Stimulated activated CD4-positive, alpha-beta T cell treated with anti-CD3 and anti-CD28 coated beads, Interleukin-15, amount 100 ng/mL, for 1 hour (primary cell): ENCODE results near the gene TOB2.
A peak's percentile ranks its signal among the peaks of the same experiment; 100 is the strongest.
"Not testable (repeated sequence)": the region's sequence is repeated elsewhere in the genome, so short reads cannot be mapped to it uniquely, and the experiment has no call there.

Experiments
- DNase-seq, 2 donors: peaks; one replicate each; pipeline ENCODE4 v3.0.0-alpha.2; 2020; ENCODE audit warnings: low read depth in 1 of 2, low spot score in 1 of 2

Gene TOB2

DNA sequence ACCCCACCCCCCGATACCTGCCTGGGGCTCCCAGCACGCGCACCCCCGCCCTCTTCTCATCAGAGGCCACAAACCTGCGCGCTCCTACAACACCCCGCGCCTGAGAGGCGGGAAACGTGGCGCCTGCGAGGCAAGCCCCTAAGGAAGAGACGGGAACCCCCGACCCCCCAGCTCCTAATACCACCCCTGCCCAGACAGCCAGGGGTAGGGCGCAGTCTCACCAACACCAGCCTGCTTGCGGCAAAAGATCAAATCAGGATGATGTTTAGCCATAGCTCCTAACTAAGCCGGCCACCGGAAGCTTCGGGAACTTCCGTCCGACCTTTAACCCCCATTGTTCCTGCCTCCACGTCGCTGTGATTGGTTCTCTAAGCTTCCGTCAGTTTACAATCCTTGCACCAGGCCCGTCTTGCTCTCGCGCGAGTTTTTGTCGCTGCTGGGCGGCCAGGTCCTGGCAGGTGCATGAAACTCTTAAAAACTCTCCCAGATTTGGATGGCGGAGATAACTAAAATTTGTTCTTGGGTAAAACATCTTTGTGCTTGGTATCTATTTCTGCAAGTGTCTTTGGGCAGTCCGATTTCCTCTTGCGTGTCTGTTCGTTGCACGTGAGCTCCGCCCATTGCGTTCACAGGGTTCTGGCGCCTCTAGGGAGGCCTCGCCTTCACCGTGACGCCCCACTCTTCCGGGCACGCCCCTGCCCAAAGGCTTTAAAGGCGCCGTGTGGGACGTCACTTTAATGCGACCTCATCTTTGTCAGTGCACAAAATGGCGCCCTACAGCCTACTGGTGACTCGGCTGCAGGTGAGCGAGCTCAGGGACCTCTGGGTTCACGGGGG lies 22.0 kb upstream of the TOB2 start, which contains the start of the genes ACO2 and PHF5A:
TSS of gene ACO2 (plus strand) at position 737 of the 837 bp plus-strand sequence. CDS start at position 767, 30 bp downstream.
TSS of gene PHF5A (minus strand) at position 312 of the 837 bp plus-strand sequence. CDS start at position 273, 39 bp downstream.
- peak; percentile 96 to 97 for DNase-seq

DNA sequence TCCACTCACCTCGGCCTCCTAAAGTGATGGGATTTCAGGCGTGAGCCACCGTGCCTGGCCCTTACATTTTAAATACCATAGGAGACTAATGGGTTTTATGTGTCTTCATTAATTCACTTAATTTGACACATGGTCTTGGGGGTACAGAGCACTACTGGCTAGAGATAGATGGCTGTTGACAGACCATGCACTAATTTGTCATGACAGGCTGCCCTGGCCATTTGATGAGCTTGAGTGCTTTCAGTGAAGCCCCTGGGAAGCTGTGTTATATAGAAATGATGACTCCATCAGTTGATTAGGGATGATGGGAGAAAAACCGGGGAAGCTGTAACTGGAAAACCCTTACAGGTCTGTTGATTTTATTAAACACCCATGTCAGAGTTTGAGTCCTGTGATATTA lies 15.3 kb upstream of the TOB2 start:
- DNase-seq = no peak

DNA sequence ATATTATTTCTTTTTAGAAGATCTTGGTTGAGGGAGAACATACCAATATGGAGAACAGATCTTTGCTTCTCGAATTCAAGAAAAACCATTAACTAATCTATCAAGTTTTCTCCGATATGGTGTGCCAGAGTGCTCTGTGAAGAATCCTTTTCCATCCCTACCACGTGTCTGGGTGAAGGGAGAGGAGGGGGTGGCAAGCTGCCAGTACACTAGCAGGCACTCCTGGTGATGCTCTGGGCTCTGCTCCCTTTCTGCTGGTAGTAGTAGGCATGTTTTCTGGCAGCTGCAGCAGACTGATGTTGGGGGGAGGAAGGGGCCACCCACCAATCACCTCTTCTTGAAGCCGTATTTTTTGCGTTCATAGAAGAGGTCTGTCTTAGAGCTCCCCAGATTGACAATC lies 13.5 kb upstream of the TOB2 start:
- DNase-seq = not testable (repeated sequence)

DNA sequence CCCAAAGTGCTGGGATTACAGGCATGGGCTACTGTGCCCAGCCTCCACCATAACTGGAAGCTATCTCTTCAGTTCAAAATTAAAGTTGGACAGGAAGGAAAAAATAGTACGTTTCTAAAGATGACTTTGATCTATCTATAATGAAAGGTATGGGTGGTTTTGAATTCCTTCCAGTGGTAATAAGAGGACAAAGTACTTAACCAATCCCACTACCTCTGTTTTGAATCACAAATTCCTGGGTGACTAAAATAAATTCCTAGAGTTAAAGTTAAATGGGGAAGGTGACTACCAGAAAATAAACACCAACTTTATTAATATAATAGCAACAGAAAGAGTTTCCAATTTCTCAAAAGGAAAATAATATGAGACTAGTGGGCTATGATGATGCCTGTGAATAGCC lies 12.8 kb upstream of the TOB2 start:
- DNase-seq = no peak

DNA sequence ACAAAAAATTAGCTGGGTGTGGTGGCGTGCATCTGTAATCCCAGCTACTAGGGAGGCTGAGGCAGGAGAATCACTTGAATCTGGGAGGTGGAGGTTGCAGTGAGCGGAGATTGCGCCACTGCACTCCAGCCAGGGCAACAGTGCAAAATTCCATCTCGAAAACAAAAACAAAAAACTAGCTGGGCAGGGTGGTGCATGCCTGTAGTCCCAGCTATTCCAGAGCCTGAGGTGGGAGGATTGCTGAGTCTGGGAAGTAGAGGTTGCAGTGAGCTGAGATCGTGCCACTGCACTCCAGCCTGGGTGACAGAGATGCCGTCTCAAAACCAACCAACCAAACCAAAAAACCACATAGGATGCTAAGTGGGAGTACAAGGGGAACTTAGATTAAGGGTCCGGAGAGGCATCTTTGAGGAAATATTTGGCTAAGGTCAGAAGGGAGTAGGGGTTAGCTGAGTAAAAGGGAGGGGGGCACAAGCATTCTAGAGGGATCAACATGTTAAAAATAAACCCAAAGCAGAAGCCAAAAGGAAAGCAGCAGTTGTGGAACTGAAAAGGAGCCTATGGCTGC lies 11.6 kb upstream of the TOB2 start:
- no peak for DNase-seq

DNA sequence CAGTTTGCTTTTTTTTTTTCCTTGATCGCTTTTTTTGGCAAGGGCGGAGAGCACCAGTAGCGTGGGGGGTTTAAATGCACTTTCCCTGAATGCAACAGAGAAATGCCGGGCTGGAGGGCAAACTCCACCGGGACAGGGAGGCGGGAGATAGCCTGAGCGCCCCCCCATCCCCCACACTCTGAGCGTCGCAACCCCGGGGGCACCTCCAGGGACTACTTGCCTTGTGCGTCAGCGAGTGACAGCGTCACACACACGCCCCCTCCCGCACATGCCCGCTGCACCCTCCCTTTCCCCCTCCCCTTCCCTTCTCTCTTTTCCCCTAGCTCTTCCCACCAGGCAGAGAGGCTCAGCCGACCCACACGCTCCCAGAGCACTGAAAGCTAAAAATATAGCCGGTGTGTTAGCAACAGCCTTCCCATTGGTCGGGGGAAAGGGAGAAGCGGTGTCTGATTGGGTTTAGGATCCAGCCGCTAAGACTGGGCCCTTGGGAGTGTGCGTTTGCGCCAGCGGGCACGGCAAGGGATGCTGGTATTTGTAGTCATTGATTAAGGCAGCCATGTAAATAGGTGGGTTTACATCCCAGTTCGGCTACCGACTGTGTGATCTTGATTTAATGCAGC lies 1.7 kb upstream of the TOB2 start:
- peak; percentile 71 to 78 for DNase-seq

DNA sequence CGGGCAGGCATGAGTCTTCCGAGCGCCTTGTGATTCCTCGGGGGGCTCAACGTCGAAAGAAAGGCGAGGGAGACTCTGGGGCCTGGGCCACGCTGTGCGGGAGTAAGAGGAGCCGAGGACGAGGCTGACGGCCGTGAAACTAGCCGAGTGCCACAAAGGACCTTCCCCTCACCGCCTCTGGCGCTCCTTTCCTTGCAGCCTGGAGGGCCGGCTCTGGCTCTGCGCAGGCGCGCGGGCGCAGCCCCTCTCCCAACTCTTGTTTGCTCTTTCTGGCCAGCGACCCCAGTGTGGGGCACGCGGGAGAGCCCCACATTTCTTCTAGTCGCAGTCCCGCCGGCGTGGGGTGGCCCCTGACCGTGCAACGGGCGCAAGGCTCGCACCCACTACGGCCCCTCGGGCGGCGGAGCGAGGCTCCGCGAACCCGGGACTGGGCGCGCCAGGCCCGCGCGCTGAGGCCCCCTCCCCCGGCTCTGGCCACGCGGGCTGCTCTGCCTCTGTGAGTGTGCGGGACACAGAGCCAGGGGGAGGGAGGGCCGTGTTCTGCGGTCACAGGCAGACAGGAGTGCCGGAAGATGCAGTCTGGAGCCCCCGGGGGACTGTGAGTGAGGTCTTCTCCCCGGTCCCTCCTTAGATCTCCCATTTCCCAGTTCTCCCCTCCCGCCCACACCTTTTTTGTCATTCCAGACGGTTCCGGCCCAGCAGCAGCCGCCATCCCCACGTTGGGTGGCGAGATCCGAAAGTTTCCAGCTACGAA lies 1.0 kb upstream of the TOB2 start:
- peak; percentile 33 to 51 for DNase-seq

DNA sequence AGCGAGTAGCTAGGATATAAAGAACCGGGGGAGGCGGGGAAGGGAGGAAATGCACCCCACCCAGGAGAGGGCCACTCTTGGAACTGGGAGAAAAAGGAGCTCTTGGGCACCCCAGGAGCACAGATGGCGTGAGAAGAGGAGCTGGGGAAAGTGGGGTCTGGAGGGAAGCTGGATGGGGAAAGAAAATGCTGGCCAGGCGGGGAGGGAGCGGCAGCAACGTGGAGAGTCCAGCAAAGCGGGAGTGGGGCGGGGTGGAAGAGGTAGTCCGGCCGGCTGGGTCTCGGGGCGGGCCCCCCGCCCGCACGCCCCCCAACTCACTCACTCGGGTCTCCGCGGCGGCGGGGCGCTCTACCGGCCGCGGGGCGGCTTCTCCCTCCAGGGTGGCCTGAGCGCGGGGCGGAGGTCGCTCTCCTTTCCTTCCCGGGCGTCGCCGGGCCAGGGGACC lies 522 bp downstream of the TOB2 start:
- no peak for DNase-seq

DNA sequence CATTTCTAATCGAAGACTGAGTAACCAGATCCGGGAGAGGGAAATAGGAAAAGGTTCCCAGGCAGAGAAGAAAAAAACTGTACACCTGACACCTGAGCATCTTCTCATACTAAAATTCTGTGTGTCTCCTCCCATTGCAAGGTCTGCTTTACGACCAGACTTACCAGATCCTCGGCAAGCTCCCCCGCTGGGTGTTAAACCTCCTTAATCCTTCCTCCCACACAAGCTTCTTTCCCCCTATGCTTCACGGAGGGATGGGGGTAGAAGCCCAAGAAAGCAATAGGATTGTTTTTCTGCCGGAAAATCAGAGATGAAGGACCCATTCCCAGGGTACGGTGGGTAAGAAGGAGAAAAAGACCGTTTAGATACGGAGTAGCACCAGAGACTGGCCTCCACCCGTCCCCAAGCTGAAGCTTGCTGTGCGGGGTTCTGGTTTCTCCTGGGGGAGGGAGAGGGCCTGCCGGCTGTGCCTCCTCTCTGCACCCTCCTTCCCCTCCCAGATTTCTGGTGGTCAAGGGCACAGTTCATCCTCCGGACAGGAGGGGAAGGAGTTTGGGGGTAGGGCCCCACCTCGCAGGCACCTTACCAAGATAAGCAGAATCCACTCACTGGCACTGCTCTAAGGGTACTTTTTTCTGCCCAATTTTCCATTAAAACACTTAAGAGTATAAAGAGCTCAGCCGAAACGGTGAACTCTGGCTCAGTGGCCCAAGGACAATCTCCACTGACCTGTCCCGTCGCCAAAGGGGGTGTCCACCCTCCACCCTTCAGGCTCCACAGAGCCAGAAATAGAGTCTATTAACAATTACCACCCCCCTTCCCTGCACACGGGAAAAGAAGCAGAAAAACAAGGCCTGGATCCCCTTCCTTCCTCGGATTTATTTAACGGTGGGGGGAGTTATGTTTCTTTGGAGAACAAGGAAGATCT lies 1.2 kb downstream of the TOB2 start:
- no peak for DNase-seq

DNA sequence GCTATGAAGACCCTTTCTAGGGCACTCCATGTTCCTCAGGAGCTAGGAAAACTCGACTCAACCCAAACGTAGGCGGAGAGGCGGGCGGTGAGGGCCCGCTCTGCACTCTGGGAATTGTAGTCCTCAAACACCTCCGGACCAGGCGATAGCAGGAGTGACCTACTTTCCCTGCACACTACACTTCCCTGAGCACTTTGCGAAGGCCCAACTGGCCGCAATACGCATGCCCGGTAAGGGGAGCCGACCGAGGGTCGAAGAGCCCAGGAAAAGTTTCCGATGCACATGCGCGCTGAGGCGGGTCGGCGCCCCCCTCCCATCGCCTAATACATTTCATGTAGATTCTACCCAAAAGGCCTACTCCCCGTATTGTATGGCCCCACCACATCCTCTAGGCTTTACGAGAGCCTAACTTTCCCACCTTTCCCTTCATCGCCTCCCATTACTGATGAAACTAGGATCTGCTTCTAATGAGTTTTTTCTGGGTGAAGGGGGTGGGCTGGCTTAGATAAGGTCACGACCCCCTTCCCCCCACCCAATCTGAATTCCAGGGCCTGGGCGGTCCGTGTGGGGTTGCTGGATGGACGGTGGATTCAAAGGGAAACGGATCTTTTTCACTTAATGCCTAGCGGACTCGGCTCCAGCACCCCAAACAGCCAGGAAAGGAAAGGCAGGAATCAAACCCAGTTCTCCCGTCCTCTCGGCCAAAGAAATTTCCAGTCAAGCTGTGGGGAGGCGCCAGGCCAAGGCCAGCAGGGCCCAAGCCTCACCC lies 2.1 kb downstream of the TOB2 start:
- DNase-seq = peak; percentile 66 to 70

DNA sequence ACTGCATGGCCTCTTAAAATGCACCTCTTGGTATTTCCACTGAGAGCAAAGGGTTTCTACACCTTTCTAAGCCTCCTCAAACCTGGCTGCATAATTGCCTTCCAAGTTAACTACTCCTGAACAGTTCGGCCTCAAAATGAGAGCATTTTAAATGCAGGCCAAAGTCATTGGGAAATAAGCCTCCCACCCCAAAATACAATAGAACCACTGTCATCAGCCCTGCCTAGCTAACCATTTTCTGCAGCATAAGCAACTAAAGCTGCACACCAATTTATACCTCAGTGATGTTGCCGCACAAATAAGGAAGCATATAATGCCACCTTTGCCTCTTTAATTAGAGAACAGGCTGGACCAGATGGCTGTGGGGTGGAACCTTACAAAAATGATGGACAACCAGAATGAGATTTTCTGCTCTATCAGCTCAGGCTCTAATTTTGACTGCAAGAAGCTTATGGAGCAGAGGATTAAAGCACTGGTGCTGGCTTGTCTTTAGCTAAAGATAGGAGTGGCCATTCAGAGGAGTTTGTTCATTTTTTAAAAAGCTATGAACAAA lies 4.3 kb downstream of the TOB2 start:
- DNase-seq = no peak

DNA sequence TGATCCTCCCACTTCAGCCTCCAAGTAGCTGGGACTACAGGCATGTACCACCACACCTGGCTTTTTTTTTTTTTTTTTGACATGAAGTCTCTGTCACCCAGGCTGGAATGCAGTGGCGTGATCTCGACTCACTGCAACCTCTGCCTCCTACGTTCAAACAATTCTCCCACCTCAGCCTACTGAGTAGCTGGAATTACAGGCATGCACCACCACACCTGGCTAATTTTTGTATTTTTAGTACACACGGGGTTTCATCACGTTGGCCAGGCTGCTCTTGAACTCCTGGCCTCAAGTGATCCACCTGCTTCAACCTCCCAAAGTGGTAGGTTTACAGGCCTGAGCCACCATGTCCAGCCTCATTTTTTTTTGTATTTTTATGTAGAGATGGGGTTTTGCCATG lies 6.1 kb downstream of the TOB2 start:
- not testable (repeated sequence) for DNase-seq

DNA sequence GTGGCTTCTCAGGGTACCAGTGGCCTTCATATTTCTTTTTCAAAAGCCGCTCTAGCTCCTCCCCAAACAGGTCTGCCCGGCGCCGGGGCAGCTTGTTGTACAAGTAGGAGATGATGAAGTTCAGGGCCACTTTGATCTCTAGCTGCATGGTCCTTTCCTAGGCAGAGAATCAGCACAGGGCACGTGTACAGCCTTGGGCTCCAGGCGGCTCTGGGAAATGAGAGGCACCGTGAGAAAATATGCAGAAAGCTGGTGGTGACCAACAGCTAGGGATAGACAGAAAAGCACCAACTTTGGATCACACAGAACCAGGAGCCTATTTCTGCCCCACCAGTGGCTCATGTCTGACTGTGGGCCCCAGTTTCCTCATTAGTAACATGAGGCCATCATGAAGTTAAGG lies 9.4 kb downstream of the TOB2 start:
- no peak for DNase-seq

DNA sequence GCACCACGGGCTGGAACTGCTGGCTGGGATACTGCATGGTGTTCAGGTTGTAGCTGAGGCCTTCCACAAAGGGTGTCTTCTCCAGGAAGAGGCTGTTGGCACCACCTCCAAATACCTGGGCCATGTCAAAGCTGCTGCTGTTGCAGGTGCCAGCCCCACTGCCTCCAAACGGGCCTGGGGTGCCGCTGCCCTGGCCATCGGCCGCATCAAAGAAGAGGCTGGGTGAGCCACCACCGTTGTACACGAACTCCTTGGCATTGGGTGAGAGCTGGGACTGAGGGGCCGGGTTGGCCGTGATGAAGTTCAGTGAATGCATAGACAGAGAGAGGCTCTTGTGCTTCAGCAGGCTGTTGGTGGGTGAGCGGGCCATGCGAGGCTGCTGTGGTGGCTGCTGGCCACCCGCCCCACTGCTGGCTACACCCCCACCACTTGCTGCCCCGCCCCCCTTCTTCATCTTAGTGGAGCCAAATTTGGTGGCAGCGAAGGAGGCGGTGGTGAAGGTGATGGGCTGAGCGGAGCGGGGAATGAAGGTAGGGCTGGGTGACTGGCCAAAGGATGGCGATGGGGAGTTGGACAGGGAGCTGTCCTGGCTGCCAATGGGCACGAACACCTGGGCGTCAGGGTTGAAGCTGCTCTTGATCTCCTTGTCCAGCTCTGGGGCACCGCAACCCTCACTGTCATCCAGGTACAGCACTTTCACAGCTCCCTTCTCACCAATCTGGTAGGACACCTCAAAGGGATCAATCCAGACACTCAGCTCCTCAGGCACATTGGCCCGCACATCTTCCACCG lies 10.1 kb downstream of the TOB2 start:
- no peak for DNase-seq

DNA sequence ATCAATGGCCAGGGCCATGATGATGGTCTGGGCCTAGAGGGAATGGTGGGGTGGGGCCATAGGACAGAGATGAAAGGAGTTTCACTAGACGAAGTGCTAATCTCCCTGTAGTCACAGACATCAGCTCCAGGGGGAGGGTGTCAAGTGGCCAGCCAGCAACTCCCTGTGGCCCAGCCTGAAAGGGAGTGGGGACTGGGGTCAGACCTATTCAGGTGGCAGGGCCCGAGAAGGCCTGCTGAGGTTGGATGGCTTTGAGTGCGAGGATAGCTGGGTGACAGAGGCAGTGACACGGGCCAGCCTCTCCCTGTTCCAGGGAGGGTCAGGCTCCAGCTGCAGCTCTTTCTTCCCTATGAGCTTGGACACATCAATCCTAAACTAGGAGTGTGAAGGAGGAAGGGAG lies 11.0 kb downstream of the TOB2 start:
- DNase-seq = no peak

DNA sequence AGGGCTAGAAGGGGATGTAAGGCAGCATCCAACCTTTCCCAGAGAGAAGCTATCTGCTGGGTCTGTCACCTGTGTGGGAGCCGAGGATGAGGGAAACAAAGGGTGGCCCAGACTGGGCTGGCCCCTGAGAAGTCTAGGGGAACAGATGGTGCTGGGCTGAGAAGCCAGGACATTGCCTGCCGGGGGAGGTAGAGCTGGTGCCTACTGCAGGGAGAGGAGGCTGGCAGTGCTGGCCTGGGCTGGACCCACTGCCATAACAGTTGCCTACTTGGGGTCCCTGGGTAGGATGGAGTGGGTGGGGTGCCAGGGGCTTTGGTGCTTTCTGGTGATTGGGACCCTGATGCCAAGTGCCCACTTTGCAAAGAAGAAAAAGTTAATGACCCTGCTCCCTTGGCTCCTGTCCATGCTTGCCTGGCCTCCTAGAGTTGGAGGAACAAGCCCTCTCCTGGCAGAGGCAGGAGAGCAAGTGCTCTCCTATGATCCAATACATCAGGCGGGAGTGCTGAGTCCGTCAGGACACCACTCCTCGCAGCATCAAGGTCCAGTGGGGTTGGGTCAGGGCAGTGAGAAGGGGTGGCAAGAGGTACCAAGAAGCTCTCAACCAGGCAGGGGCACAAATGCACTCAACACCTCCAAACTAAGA lies 12.1 kb downstream of the TOB2 start:
- DNase-seq = not testable (repeated sequence)

DNA sequence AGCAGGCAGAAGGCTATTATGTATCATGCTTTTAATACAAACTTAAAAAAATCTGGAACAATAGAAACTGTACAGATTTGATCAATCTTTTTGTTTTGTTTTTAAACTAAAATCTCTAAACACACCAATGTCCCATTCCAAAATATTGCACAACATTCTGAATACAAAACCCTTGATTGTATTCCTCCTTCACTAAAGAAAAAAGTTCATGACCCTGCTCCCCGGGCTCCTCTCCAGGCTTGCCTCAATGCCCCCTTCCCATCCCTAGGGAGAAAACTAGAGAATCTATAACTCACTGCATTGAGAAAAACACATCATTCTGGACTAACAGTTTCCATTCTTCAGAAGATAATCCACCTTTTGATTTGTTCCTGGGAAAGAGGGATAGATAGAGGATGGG lies 13.1 kb downstream of the TOB2 start:
- DNase-seq = not testable (repeated sequence)

DNA sequence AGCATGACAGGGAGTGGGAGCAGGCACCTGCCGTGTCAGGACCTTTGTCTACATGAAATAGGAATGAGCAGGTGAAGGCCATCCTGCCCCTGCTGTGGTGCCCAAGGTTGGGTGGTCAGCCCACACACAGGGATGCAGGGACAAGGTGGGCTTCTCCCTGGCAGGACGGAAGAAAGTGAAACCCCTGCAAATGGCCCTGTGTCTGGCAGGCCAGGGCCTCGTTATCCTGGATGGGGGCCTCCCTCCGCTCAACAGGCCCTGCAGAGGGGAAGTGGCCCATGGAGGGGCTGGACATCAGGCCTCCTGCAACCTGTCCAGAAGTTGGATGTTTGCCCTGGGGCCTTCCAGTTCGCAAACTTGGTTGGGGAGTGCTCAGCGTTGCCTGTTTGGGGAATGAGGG lies 14.9 kb downstream of the TOB2 start:
- no peak for DNase-seq
